Cardiac fibroblast (primary cell): ENCODE measurements around the gene ACADSB.

ENCODE experiments used
- DNase-seq, 2 donors: peaks; one replicate each; pipeline versions ENCODE4 v3.0.0 to v3.0.0-alpha.2; 2010; ENCODE audit warnings: low read depth in 2 of 2
- H3K4me3 ChIP-seq, 2 donors: replicated peaks in 1 of 2; 1 replicate in 1 of 2; 2 replicates in 1 of 2; pipeline ENCODE4 v1.5.1; 2011; ENCODE audit warnings: low read depth in 2 of 2, low read length in 2 of 2, mild to moderate bottlenecking in 2 of 2, moderate library complexity in 1 of 2
- TF ChIP-seq, protein P1 (sequence below): IDR thresholded peaks from one replicate; pipeline ENCODE4 v1.5.1; 2011; ENCODE audit warnings: low read depth, mild to moderate bottlenecking, low read length, inconsistent platforms

ACADSB gene

DNA sequence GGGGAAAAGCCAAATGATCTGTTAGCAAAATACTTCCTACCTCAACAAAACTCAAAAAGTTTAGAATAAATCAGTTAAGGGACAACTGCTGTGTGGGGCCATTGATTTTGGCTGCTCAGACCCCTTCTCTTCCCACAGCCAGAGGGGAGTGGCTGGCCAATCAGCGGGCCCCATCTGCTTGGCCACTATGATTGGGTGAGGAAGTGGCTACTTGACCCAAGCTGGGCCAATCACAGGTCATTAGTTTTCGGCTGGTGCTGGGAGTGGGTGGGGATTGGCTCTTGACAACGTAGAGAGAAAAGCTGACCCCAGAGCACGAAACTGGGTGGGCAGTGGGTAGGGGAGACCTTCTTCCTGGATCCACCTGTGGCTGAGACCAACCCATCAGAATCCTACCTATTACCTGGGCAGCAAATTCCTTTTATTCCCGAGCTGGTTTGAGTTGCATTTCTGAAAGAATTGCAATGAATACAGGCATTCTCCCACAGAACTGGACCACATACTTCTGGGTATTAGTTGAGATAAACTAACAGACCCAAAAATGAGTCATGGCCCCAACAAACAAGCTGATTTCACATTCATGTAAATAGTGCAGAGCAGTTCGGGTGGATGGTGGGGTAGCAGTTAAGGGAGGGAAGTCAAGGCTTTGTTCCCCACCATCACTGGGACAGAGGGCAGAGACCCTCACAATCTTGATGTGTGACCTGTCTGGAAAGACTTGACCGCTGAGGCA is 91.4 kb downstream of the ACADSB start:
- TF ChIP-seq, protein P1, sequence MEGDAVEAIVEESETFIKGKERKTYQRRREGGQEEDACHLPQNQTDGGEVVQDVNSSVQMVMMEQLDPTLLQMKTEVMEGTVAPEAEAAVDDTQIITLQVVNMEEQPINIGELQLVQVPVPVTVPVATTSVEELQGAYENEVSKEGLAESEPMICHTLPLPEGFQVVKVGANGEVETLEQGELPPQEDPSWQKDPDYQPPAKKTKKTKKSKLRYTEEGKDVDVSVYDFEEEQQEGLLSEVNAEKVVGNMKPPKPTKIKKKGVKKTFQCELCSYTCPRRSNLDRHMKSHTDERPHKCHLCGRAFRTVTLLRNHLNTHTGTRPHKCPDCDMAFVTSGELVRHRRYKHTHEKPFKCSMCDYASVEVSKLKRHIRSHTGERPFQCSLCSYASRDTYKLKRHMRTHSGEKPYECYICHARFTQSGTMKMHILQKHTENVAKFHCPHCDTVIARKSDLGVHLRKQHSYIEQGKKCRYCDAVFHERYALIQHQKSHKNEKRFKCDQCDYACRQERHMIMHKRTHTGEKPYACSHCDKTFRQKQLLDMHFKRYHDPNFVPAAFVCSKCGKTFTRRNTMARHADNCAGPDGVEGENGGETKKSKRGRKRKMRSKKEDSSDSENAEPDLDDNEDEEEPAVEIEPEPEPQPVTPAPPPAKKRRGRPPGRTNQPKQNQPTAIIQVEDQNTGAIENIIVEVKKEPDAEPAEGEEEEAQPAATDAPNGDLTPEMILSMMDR = no peak
- no peak for DNase-seq
- H3K4me3 ChIP-seq = no peak overlapping the region

DNA sequence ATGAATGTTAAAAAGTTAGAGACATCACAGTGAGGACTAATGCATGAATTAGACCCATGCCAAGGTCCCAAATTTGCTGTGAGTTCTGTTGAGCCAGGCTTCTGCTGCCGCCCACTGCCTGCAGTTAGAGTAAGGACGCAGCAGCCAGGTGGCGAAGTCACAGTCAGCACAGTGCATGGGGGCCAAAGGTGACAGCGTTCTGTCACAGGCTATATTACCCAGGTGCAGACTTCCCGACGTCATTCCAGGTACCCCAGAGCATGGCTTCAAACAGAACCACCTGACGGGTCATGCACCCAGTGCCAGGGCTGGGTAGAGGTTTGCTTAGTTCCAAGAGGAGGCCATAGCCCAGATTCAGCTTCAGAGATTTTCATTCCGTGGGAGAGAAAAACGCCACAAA is 93.1 kb downstream of the ACADSB start:
- H3K4me3 ChIP-seq = no peak overlapping the region
- no peak for DNase-seq
- TF ChIP-seq, protein P1 = no peak

DNA sequence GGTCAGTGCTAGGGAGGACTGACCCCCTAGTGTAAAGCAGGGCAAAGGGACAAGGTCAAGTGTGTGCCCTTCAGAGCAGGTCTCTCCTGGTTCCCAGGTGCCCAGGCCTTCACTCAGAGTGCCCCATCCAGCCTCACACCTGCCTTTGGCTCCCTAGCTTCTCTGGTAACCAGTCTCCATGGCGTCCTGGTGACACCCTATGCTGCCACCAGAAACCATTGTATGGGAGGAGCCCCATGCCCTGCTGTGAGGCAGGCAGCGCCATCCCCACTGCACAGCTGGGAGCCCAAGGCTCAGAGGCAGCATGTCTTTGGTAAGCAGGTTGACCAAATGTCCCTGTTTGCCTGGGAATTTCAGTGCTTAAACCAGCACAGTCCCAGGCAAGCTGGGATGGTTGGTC is 93.9 kb downstream of the ACADSB start:
- H3K4me3 ChIP-seq = no peak overlapping the region
- TF ChIP-seq, protein P1 = no peak
- DNase-seq = no peak

DNA sequence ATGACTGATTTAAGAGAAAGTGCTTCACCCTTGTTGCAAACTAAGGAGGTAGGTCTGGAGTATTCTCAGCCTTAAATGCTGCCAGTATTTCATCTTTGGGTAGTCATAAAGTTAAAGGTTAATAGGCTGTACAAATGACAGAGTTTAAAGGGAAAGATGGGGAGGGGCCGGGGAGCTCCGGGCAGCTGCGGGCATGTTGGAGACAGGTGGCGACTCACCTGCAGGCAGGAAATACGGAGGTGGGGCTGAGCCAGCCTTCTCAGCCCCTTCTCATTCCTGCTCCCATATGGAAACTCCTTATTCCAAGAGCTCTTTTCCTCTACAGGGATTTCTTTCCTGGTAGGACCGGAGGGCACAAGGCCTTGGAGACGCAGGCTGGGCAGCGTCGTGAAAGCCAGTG is 95.1 kb downstream of the ACADSB start:
- TF ChIP-seq, protein P1 = no peak
- H3K4me3 ChIP-seq = no peak overlapping the region
- DNase-seq = no peak
